ENCODE data around the gene TFCP2. TPM values are rescaled to one million over a fixed set of nuclear protein-coding genes. Genes with fewer than 3 reads are reported as not detected.
A peak's percentile ranks its signal among the peaks of the same experiment; 100 is the strongest.

TFCP2 gene
- total and polyA plus RNA-seq, 2 experiments from 2014 or later: 9.0 to 12.4 TPM

GRCh38 chr12:51077930-51078329 lies 95.0 kb downstream of the TFCP2 start:
- TF ChIP-seq EZH2 (IDR thresholded peaks at IDR 0.05; ENCODE audit: insufficient read depth, poor library complexity, severe bottlenecking) (no peak), EZH2phosphoT487 (IDR thresholded peaks at IDR 0.05; ENCODE audit: insufficient read depth, low read depth) (no peak)
- H2AFZ ChIP-seq: no peak overlapping the region
- 17 to 19% methylated on average over 5 of the region's 5 CpGs for WGBS, 2 experiments (ENCODE audit: low coverage in 1 of 2, low lambda C conversion rate in 2 of 2, missing lambda C conversion rate in 2 of 2)
- H3F3A ChIP-seq (ENCODE audit: insufficient read depth): peaks cover 18% of the 10 kb centered on the region
- DNase-seq: peak; percentile 78
- H3K9me3 ChIP-seq (ENCODE audit: low read depth): no peaks in the 10 kb centered on the region
- H3K27ac ChIP-seq: peak overlapping the region; percentile 18; the same call in 1 of the 2 replicates
- 0 out of 2 replicates have a peak, but pooled peaks cover 8% of the 10 kb centered on the region for H3K36me3 ChIP-seq (ENCODE audit: low read depth)
- in situ Hi-C loops (cut with MboI): no loop called here
- H3K27me3 ChIP-seq (replicated peaks; ENCODE audit: insufficient read depth): no peaks in the 10 kb centered on the region
- H3K79me2 ChIP-seq (ENCODE audit: insufficient read depth): peaks cover 100% of the 10 kb centered on the region
- no peaks in the 10 kb centered on the region for H3K9me2 ChIP-seq (ENCODE audit: insufficient read depth)
- peaks cover 8% of the 10 kb centered on the region; the same call in 1 of the 2 replicates for H4K20me1 ChIP-seq (ENCODE audit: insufficient read depth)
- H3K9ac ChIP-seq: 0 out of 2 replicates have a peak overlapping the region, but pooled peaks have one; percentile 11
- no peak overlapping the region for H3K4me3 ChIP-seq
- H3K4me1 ChIP-seq (ENCODE audit: insufficient read depth): peaks cover 17% of the 10 kb centered on the region
- no peak overlapping the region for H3K4me2 ChIP-seq (ENCODE audit: unreplicated experiment)

DNA sequence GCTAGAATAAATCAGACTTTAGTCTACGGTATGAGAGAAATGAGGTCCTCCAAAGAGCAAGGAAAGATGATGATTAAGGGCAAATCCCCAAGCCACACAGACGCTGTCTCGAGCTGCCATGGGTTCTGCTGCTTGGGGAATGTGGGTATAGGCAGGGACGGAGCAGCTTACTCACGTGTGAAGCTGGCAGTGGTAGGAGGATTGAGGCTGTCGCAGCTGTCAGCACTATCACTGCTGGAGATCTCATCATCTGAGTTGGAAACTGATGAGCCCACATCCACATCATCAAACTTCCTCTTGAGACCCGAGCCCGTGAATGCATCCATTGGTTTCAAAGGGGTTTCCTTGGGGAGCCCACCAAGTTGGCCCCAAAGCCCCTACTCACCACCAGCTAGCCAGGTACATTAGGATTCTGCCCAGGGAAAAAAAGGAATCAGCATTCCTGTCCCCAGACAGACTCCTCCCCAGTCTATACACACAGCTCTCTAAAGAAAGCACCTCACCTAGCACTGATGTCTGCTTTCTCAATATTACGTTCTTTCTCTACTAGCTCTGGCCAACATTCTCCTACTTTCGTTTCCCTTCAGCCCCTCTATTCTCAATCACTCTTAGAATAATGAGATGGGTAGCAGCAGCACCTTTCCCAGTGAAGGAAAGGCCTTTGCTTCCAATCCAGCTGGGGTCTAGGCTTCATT lies 96.6 kb downstream of the TFCP2 start:
- WGBS, 2 experiments (ENCODE audit: low coverage in 1 of 2, low lambda C conversion rate in 2 of 2, missing lambda C conversion rate in 2 of 2): 79 to 85% methylated on average over 10 of the region's 10 CpGs
- Histone ChIP-seq H3K9me3 (ENCODE audit: low read depth) (no peaks in the 10 kb centered on the region), H3K27ac (no peak overlapping the region), H2AFZ (no peak overlapping the region), H3F3A (ENCODE audit: insufficient read depth) (peaks cover 10% of the 10 kb centered on the region), H3K27me3 (replicated peaks; ENCODE audit: insufficient read depth) (no peaks in the 10 kb centered on the region), H3K9me2 (ENCODE audit: insufficient read depth) (no peaks in the 10 kb centered on the region), H3K79me2 (ENCODE audit: insufficient read depth) (peaks cover 87% of the 10 kb centered on the region), H4K20me1 (ENCODE audit: insufficient read depth) (peaks cover 2% of the 10 kb centered on the region; the same call in 1 of the 2 replicates), H3K9ac (no peak overlapping the region), H3K36me3 (ENCODE audit: low read depth) (peaks cover 19% of the 10 kb centered on the region; the same call in 1 of the 2 replicates), H3K4me2 (ENCODE audit: unreplicated experiment) (no peak overlapping the region), H3K4me3 (no peak overlapping the region), H3K4me1 (ENCODE audit: insufficient read depth) (peaks cover 8% of the 10 kb centered on the region)
- in situ Hi-C loops (cut with MboI): no loop called here
- no peak for DNase-seq
- TF ChIP-seq EZH2 (IDR thresholded peaks at IDR 0.05; ENCODE audit: insufficient read depth, poor library complexity, severe bottlenecking) (no peak), EZH2phosphoT487 (IDR thresholded peaks at IDR 0.05; ENCODE audit: insufficient read depth, low read depth) (no peak)

- peaks cover 77% of the 10 kb centered on the region for H3K79me2 ChIP-seq (ENCODE audit: insufficient read depth)
- no peak for DNase-seq
- no peaks in the 10 kb centered on the region; the same call in 1 of the 2 replicates for H4K20me1 ChIP-seq (ENCODE audit: insufficient read depth)
Observed at GRCh38 chr12:51075390-51075789, 97.5 kb downstream of the TFCP2 start.

DNA sequence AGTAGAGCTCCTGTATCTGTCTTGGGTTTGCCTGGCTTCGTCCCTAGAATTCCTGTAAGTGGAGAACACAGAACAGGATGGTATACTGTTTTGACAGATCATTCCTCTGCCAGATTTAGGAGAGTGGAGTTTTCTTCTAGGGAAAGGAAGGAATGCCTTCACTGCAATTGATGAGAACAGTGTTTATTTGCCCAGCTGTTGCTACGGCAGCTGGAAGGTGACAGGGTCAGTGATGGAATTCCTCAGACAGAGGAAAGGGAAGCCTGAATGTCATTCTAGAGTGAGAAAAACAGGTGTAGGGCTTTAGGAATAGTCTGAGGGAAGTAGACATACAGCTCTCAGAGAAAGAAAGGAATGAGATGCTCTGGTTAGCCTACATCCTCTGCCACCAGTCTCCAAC lies 101.3 kb downstream of the TFCP2 start:
- DNase-seq: no peak
- no peaks in the 10 kb centered on the region for H3K27me3 ChIP-seq (replicated peaks; ENCODE audit: insufficient read depth)
- H3K27ac ChIP-seq: no peak overlapping the region
- peaks cover 48% of the 10 kb centered on the region for H3K79me2 ChIP-seq (ENCODE audit: insufficient read depth)
- H3K9me2 ChIP-seq (ENCODE audit: insufficient read depth): no peaks in the 10 kb centered on the region
- in situ Hi-C loops (cut with MboI): no loop called here
- H3F3A ChIP-seq (ENCODE audit: insufficient read depth): no peaks in the 10 kb centered on the region
- H3K9ac ChIP-seq: no peak overlapping the region
- H3K9me3 ChIP-seq (ENCODE audit: low read depth): no peaks in the 10 kb centered on the region
- no peak overlapping the region for H3K4me3 ChIP-seq
- 98 to 100% methylated on average over 2 of the region's 2 CpGs for WGBS, 2 experiments (ENCODE audit: low coverage in 1 of 2, low lambda C conversion rate in 2 of 2, missing lambda C conversion rate in 2 of 2)
- no peaks in the 10 kb centered on the region; the same call in 1 of the 2 replicates for H4K20me1 ChIP-seq (ENCODE audit: insufficient read depth)
- H3K4me2 ChIP-seq (ENCODE audit: unreplicated experiment): no peak overlapping the region
- peaks cover 58% of the 10 kb centered on the region for H3K36me3 ChIP-seq (ENCODE audit: low read depth)
- no peak overlapping the region for H2AFZ ChIP-seq
- TF ChIP-seq EZH2 (IDR thresholded peaks at IDR 0.05; ENCODE audit: insufficient read depth, poor library complexity, severe bottlenecking) (no peak), EZH2phosphoT487 (IDR thresholded peaks at IDR 0.05; ENCODE audit: insufficient read depth, low read depth) (no peak)
- H3K4me1 ChIP-seq (ENCODE audit: insufficient read depth): no peaks in the 10 kb centered on the region

More at GRCh38 chr12:51075390-51075789, 97.5 kb downstream of the TFCP2 start:
- Histone ChIP-seq H2AFZ (no peak overlapping the region), H3F3A (ENCODE audit: insufficient read depth) (peaks cover 10% of the 10 kb centered on the region), H3K9me3 (ENCODE audit: low read depth) (no peaks in the 10 kb centered on the region), H3K4me3 (no peak overlapping the region), H3K27ac (no peak overlapping the region), H3K4me2 (ENCODE audit: unreplicated experiment) (no peak overlapping the region), H3K4me1 (ENCODE audit: insufficient read depth) (peaks cover 6% of the 10 kb centered on the region; the same call in 1 of the 2 replicates), H3K36me3 (ENCODE audit: low read depth) (peaks cover 26% of the 10 kb centered on the region; the same call in 1 of the 2 replicates), H3K27me3 (replicated peaks; ENCODE audit: insufficient read depth) (no peaks in the 10 kb centered on the region), H3K9me2 (ENCODE audit: insufficient read depth) (no peaks in the 10 kb centered on the region), H3K9ac (no peak overlapping the region)
- 94 to 96% methylated on average over 5 of the region's 5 CpGs for WGBS, 2 experiments (ENCODE audit: low coverage in 1 of 2, low lambda C conversion rate in 2 of 2, missing lambda C conversion rate in 2 of 2)
- in situ Hi-C loops (cut with MboI): no loop called here
- no peak for TF ChIP-seq EZH2 (IDR thresholded peaks at IDR 0.05; ENCODE audit: insufficient read depth, poor library complexity, severe bottlenecking)
- no peak for TF ChIP-seq EZH2phosphoT487 (IDR thresholded peaks at IDR 0.05; ENCODE audit: insufficient read depth, low read depth)
